Right atrium auricular region (tissue), 2 donors: ENCODE data around the gene NINJ2. TPM values are rescaled to one million over a fixed set of nuclear protein-coding genes. Genes with fewer than 3 reads are reported as not detected.
"Not testable (repeated sequence)": the region's sequence is repeated elsewhere in the genome, so short reads cannot be mapped to it uniquely, and the experiment has no call there.

Source experiments
- DNase-seq: peaks from one replicate; pipeline ENCODE4 v3.0.0-alpha.2; 2019; ENCODE audit warnings: low spot score
- H3K27ac ChIP-seq, 2 donors: fragments of 200-600 bp; sonication (generic); 1 replicate in 1 of 2; 2 replicates in 1 of 2; pipeline ENCODE4 v1.5.1; 2016 to 2019
- H3K27me3 ChIP-seq, 2 donors: fragments of 200-600 bp; sonication (generic); one replicate each; pipeline versions ENCODE4 v1.5.1 to v1.6.0; 2017 to 2019
- H3K36me3 ChIP-seq: fragments of 200-600 bp; sonication (generic); one replicate; pipeline ENCODE4 v1.5.1; 2016
- H3K4me1 ChIP-seq, 2 donors: fragments of 200-600 bp; sonication (generic); one replicate each; pipeline versions ENCODE4 v1.5.1 to v1.6.0; 2017 to 2019
- H3K4me3 ChIP-seq, 2 donors: fragments of 200-600 bp; sonication (generic); 1 replicate in 1 of 2; 2 replicates in 1 of 2; pipeline ENCODE4 v1.5.1; 2017 to 2019; ENCODE audit warnings: mild to moderate bottlenecking in 1 of 2, moderate library complexity in 1 of 2
- H3K9me3 ChIP-seq, 2 donors: fragments of 200-600 bp; sonication (generic); one replicate each; pipeline ENCODE4 v1.5.1; 2019
- total RNA-seq, 2 donors: library from RNA; depleted of rRNA; stranded (reverse); fragments of >200 nt; gene quantifications; one replicate each; pipeline ENCODE4 v1.1.0, GENCODE V29; 2016
- TF ChIP-seq, protein P1 (sequence below), 2 donors: fragments of 200-600 bp; sonication (generic); IDR thresholded peaks; one replicate each; pipeline ENCODE4 v1.5.1; 2019; ENCODE audit warnings: antibody characterized with exemption in 2 of 2

Gene NINJ2
- total RNA-seq, 2 donors from 2014 or later, result 5.4 to 8.8 TPM

DNA sequence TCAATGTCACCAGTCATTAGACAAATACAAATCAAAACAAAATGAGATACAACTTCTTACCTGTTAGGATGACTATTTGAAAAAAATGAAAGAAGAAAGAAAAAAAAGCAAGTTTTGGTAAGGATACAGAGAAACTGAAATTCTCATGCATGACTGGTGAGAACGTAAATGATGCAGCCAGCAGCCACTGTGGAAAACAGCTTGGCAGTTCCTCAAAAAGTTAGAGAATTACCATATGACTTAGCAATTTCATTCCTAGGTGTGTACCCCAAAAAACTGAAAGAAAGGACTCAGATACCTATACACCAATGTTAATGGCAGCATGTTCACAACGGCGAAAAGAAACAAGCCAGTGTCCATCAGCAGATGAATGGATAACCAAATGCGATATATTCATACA, 26.6 kb downstream of the NINJ2 start:
- TF ChIP-seq, protein P1, sequence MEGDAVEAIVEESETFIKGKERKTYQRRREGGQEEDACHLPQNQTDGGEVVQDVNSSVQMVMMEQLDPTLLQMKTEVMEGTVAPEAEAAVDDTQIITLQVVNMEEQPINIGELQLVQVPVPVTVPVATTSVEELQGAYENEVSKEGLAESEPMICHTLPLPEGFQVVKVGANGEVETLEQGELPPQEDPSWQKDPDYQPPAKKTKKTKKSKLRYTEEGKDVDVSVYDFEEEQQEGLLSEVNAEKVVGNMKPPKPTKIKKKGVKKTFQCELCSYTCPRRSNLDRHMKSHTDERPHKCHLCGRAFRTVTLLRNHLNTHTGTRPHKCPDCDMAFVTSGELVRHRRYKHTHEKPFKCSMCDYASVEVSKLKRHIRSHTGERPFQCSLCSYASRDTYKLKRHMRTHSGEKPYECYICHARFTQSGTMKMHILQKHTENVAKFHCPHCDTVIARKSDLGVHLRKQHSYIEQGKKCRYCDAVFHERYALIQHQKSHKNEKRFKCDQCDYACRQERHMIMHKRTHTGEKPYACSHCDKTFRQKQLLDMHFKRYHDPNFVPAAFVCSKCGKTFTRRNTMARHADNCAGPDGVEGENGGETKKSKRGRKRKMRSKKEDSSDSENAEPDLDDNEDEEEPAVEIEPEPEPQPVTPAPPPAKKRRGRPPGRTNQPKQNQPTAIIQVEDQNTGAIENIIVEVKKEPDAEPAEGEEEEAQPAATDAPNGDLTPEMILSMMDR (IDR thresholded peaks at IDR 0.05), result no peak
- no peak for DNase-seq
- no peak overlapping the region for H3K4me3 ChIP-seq
- no peaks in the 10 kb centered on the region for H3K27me3 ChIP-seq
- peaks cover 0 to 22% of the 10 kb centered on the region in 2 donors for H3K4me1 ChIP-seq
- no peaks in the 10 kb centered on the region for H3K9me3 ChIP-seq
- H3K36me3 ChIP-seq, result no peaks in the 10 kb centered on the region
- no peak overlapping the region for H3K27ac ChIP-seq

DNA sequence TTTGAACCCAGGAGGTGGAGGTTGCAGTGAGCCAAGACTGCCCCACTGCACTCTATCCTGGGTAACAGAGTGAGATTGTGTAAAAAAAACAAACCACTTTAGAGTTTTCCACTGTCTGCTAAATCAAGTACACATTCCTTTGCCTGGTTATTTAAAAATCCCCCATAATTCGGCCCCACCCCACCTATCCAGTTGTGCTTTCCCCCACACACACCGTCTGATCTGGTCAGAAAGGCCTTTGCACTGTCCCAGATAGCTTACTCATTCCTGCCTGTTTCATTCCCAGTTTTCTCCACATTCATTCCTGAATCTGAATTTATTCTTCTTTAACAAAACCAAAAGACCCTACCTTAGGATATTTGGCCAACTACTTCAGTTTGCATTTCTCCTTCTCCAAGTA, 29.5 kb downstream of the NINJ2 start:
- Histone ChIP-seq H3K9me3 (no peaks in the 10 kb centered on the region), H3K27me3 (no peaks in the 10 kb centered on the region), H3K36me3 (no peaks in the 10 kb centered on the region), H3K4me1 (peaks cover 0 to 33% of the 10 kb centered on the region in 2 donors), H3K27ac (peak overlapping the region in 1 of 2 donors; percentile 77), H3K4me3 (no peak overlapping the region)
- TF ChIP-seq, protein P1 (IDR thresholded peaks at IDR 0.05), result no peak
- no peak for DNase-seq

GRCh38 chr12:632102-632696, 31.0 kb downstream of the NINJ2 start:
- Histone ChIP-seq H3K27ac (peak overlapping the region; percentile 77 to 83), H3K36me3 (no peaks in the 10 kb centered on the region), H3K4me3 (no peak overlapping the region), H3K27me3 (no peaks in the 10 kb centered on the region), H3K9me3 (no peaks in the 10 kb centered on the region), H3K4me1 (peaks cover 0 to 47% of the 10 kb centered on the region in 2 donors)
- TF ChIP-seq, protein P1 (IDR thresholded peaks at IDR 0.05), result no peak
- DNase-seq, result no peak

GRCh38 chr12:630656-631632, 32.3 kb downstream of the NINJ2 start:
- Histone ChIP-seq H3K27me3 (no peaks in the 10 kb centered on the region), H3K27ac (peak overlapping the region; percentile 77 to 83), H3K36me3 (no peaks in the 10 kb centered on the region), H3K9me3 (no peaks in the 10 kb centered on the region), H3K4me1 (peaks cover 0 to 52% of the 10 kb centered on the region in 2 donors), H3K4me3 (peak overlapping the region; percentile 1 to 19)
- DNase-seq, result no peak
- TF ChIP-seq, protein P1 (IDR thresholded peaks at IDR 0.05), result no peak

DNA sequence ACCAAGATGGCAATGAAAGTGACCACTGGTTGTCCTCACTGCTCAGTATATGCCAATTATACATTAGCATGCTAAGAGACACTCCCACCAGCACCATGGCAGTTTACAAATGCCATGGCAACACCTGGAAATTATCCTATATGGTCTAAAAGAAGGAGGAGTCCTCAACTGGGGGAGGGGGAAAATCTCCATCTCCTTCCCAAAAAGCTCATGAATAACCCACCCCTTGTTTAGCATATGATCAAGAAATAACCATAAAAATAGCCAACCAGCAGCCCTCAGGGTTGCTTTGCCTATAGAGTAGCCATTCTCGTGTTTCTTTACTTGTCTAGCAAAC, 34.5 kb downstream of the NINJ2 start:
- peaks cover 0 to 58% of the 10 kb centered on the region in 2 donors for H3K4me1 ChIP-seq
- DNase-seq, H3K4me3 ChIP-seq, H3K27me3 ChIP-seq, H3K36me3 ChIP-seq, H3K9me3 ChIP-seq: not testable (repeated sequence)
- peak overlapping the region; percentile 57 to 83 for H3K27ac ChIP-seq
